NT2/D1 (cell line): Measurements from ENCODE around the gene C19orf47.

Experiments used
- SUZ12 ChIP-seq: IDR thresholded peaks from 2 replicates; pipeline ENCODE4 v1.6.1; 2011; ENCODE audit not compliant: insufficient read length, insufficient read depth; ENCODE audit errors: extremely low read depth
- YY1 ChIP-seq: IDR thresholded peaks from 2 replicates; pipeline ENCODE4 v1.6.1; 2011; ENCODE audit not compliant: insufficient read length, insufficient read depth
- ZNF274 ChIP-seq: IDR thresholded peaks from 2 replicates; pipeline ENCODE4 v1.6.1; 2011; ENCODE audit warnings: mild to moderate bottlenecking, low read depth, low read length

GRCh38 chr19:40284501-40285352 is 63.5 kb downstream of the C19orf47 start, which contains the start of gene AKT2:
- no peak for TF ChIP-seq YY1
- TF ChIP-seq ZNF274 = no peak
- TF ChIP-seq SUZ12 = no peak
